ENCODE measurements around the gene NOTCH3.

DNA sequence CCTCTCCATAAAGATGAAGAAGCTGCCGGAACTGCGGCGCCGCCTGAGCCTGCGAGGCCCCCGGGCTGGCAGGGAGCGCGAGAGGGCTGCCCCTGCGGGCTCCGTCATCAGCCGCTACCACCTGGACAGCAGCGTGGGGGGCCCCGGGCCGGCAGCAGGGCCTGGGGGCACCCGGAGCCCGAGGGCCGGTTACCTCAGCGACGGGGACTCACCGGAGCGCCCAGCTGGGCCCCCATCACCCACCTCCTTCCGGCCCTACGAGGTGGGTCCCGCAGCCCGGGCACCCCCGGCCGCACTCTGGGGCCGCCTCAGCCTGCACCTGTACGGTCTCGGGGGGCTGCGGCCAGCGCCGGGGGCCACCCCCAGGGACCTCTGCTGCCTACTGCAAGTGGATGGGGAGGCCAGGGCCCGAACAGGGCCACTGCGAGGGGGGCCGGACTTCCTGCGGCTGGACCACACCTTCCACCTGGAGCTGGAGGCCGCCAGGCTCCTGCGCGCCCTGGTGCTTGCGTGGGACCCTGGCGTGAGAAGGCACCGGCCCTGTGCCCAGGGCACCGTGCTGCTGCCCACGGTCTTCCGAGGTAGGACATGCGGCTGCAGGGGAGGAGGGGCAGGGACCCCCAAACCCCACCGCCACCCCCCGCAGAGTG lies 90.9 kb downstream of the NOTCH3 start:
- TF ChIP-seq, protein P1, sequence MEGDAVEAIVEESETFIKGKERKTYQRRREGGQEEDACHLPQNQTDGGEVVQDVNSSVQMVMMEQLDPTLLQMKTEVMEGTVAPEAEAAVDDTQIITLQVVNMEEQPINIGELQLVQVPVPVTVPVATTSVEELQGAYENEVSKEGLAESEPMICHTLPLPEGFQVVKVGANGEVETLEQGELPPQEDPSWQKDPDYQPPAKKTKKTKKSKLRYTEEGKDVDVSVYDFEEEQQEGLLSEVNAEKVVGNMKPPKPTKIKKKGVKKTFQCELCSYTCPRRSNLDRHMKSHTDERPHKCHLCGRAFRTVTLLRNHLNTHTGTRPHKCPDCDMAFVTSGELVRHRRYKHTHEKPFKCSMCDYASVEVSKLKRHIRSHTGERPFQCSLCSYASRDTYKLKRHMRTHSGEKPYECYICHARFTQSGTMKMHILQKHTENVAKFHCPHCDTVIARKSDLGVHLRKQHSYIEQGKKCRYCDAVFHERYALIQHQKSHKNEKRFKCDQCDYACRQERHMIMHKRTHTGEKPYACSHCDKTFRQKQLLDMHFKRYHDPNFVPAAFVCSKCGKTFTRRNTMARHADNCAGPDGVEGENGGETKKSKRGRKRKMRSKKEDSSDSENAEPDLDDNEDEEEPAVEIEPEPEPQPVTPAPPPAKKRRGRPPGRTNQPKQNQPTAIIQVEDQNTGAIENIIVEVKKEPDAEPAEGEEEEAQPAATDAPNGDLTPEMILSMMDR (IDR thresholded peaks at IDR 0.05; ENCODE audit: poor library complexity), result no peak
- TF ChIP-seq EZH2 (IDR thresholded peaks at IDR 0.05; ENCODE audit: borderline replicate concordance), result no peak
